Skeletal muscle cell (primary cell): ENCODE data around the gene PHF3.

Experiments used
- DNase-seq: peaks from one replicate; pipeline ENCODE4 v3.0.0-alpha.2; 2010; ENCODE audit warnings: low read depth
- H3K4me3 ChIP-seq: 2 replicates; pipeline ENCODE4 v1.5.1; 2011; ENCODE audit warnings: low read depth, mild to moderate bottlenecking, control low read depth, low read length, moderate library complexity

PHF3 gene

GRCh38 chr6:63643862-63644261 lies 8.3 kb downstream of the PHF3 start:
- DNase-seq = no peak
- H3K4me3 ChIP-seq = no peak overlapping the region

- no peak for DNase-seq
- H3K4me3 ChIP-seq = no peak overlapping the region
These were observed 9.2 kb downstream of the PHF3 start for GRCh38 chr6:63644668-63645326.

GRCh38 chr6:63649269-63649668 lies 13.7 kb downstream of the PHF3 start:
- DNase-seq = no peak

GRCh38 chr6:63649847-63650265 lies 14.3 kb downstream of the PHF3 start:
- no peak overlapping the region for H3K4me3 ChIP-seq
- DNase-seq = no peak

More at GRCh38 chr6:63649269-63649668, 13.7 kb downstream of the PHF3 start:
- no peak overlapping the region for H3K4me3 ChIP-seq

- DNase-seq = no peak
- H3K4me3 ChIP-seq = no peak overlapping the region
These were observed 17.4 kb downstream of the PHF3 start for GRCh38 chr6:63652980-63653379.

GRCh38 chr6:63660757-63661156 lies 25.2 kb downstream of the PHF3 start:
- H3K4me3 ChIP-seq = no peak overlapping the region
- DNase-seq = no peak

GRCh38 chr6:63661769-63662168 lies 26.2 kb downstream of the PHF3 start:
- no peak overlapping the region for H3K4me3 ChIP-seq
- DNase-seq = no peak

- peak; percentile 37 for DNase-seq
- H3K4me3 ChIP-seq = no peak overlapping the region
These were observed 27.7 kb downstream of the PHF3 start for GRCh38 chr6:63663147-63663955.

GRCh38 chr6:63663956-63664281 lies 28.3 kb downstream of the PHF3 start:
- no peak overlapping the region for H3K4me3 ChIP-seq
- DNase-seq = no peak

- no peak for DNase-seq
- H3K4me3 ChIP-seq = no peak overlapping the region
These were observed 35.6 kb downstream of the PHF3 start for GRCh38 chr6:63671098-63671754.

GRCh38 chr6:63672582-63673129 lies 37.1 kb downstream of the PHF3 start:
- H3K4me3 ChIP-seq = no peak overlapping the region
- DNase-seq = no peak

GRCh38 chr6:63673692-63674091 lies 38.1 kb downstream of the PHF3 start:
- no peak overlapping the region for H3K4me3 ChIP-seq
- DNase-seq = no peak

- no peak for DNase-seq
- H3K4me3 ChIP-seq = no peak overlapping the region
These were observed 39.0 kb downstream of the PHF3 start for GRCh38 chr6:63674635-63675034.

- DNase-seq = no peak
- H3K4me3 ChIP-seq = no peak overlapping the region
These were observed 39.5 kb downstream of the PHF3 start for GRCh38 chr6:63675138-63675537.

- no peak overlapping the region for H3K4me3 ChIP-seq
- peak; percentile 6 for DNase-seq
These were observed 41.0 kb downstream of the PHF3 start for GRCh38 chr6:63676412-63677114.

GRCh38 chr6:63677282-63677681 lies 41.7 kb downstream of the PHF3 start:
- H3K4me3 ChIP-seq = no peak overlapping the region
- DNase-seq = peak; percentile 27

- DNase-seq = no peak
- H3K4me3 ChIP-seq = no peak overlapping the region
These were observed 47.5 kb downstream of the PHF3 start for GRCh38 chr6:63683071-63683603.

- no peak overlapping the region for H3K4me3 ChIP-seq
- DNase-seq = no peak
These were observed 50.1 kb downstream of the PHF3 start for GRCh38 chr6:63685446-63686379.
